ENCODE measurements around the gene ARHGAP26.

The ARHGAP26 gene

DNA sequence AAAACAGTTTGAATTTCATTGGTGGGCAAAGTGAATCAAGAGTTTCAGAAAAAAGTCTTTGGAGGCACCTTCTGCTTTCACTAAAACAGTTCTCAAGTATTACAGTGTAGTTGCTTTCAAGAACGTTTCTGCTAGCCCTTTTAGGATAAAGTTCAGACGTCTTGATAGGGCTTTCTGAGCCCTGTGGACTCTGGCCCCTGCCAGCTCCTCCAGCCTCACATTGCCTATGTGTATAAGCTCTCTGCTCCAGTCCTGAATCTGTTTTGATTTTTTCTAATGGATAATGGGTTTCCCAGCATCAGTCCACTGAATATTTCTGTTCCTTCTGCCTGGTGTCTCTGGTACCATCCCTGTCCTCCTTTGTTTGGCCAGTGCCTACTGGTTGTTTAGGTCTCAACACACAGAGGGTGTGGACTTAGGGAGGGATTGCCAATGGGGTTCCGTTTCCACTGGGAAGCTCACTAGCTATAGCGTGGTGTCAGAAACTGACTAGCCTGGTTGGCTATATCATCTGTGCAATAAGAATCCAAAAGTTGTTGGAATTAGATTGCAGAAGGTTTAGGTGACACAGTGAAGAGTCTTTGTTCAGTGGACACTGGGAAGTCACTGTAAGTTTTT is 26.4 kb downstream of the ARHGAP26 start:
- TF ChIP-seq, protein P1, sequence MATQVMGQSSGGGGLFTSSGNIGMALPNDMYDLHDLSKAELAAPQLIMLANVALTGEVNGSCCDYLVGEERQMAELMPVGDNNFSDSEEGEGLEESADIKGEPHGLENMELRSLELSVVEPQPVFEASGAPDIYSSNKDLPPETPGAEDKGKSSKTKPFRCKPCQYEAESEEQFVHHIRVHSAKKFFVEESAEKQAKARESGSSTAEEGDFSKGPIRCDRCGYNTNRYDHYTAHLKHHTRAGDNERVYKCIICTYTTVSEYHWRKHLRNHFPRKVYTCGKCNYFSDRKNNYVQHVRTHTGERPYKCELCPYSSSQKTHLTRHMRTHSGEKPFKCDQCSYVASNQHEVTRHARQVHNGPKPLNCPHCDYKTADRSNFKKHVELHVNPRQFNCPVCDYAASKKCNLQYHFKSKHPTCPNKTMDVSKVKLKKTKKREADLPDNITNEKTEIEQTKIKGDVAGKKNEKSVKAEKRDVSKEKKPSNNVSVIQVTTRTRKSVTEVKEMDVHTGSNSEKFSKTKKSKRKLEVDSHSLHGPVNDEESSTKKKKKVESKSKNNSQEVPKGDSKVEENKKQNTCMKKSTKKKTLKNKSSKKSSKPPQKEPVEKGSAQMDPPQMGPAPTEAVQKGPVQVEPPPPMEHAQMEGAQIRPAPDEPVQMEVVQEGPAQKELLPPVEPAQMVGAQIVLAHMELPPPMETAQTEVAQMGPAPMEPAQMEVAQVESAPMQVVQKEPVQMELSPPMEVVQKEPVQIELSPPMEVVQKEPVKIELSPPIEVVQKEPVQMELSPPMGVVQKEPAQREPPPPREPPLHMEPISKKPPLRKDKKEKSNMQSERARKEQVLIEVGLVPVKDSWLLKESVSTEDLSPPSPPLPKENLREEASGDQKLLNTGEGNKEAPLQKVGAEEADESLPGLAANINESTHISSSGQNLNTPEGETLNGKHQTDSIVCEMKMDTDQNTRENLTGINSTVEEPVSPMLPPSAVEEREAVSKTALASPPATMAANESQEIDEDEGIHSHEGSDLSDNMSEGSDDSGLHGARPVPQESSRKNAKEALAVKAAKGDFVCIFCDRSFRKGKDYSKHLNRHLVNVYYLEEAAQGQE (IDR thresholded peaks at IDR 0.05; ENCODE audit: insufficient read depth in 1 of 2, low read depth in 2 of 2, low read length in 2 of 2), result no peak
- no peak for TF ChIP-seq SIN3A (IDR thresholded peaks at IDR 0.05; ENCODE audit: borderline replicate concordance, insufficient read depth, low read length)
- no peak for TF ChIP-seq FOXP2 (optimal IDR thresholded peaks at IDR 0.05; ENCODE audit: borderline replicate concordance, extremely low read depth, extremely low read length, insufficient read depth)
- no peak for TF ChIP-seq TAF1 (IDR thresholded peaks at IDR 0.05; ENCODE audit: borderline replicate concordance, insufficient read depth, low read length)
- TF ChIP-seq POLR2AphosphoS5 (IDR thresholded peaks at IDR 0.05; ENCODE audit: low read depth, low read length), result no peak

- TF ChIP-seq SIN3A (IDR thresholded peaks at IDR 0.05; ENCODE audit: borderline replicate concordance, insufficient read depth, low read length), result no peak
- TF ChIP-seq FOXP2 (optimal IDR thresholded peaks at IDR 0.05; ENCODE audit: borderline replicate concordance, extremely low read depth, extremely low read length, insufficient read depth), result no peak
- TF ChIP-seq, protein P1 (IDR thresholded peaks at IDR 0.05; ENCODE audit: insufficient read depth in 1 of 2, low read depth in 2 of 2, low read length in 2 of 2), result no peak
- no peak for TF ChIP-seq POLR2AphosphoS5 (IDR thresholded peaks at IDR 0.05; ENCODE audit: low read depth, low read length)
- no peak for TF ChIP-seq TAF1 (IDR thresholded peaks at IDR 0.05; ENCODE audit: borderline replicate concordance, insufficient read depth, low read length)
Measured at GRCh38 chr5:142797420-142797819, 27.2 kb downstream of the ARHGAP26 start.

GRCh38 chr5:142798099-142798770 is 28.1 kb downstream of the ARHGAP26 start:
- TF ChIP-seq, protein P1 (IDR thresholded peaks at IDR 0.05; ENCODE audit: insufficient read depth in 1 of 2, low read depth in 2 of 2, low read length in 2 of 2), result no peak
- TF ChIP-seq TAF1 (IDR thresholded peaks at IDR 0.05; ENCODE audit: borderline replicate concordance, insufficient read depth, low read length) (no peak), POLR2AphosphoS5 (IDR thresholded peaks at IDR 0.05; ENCODE audit: low read depth, low read length) (no peak), SIN3A (IDR thresholded peaks at IDR 0.05; ENCODE audit: borderline replicate concordance, insufficient read depth, low read length) (no peak), FOXP2 (optimal IDR thresholded peaks at IDR 0.05; ENCODE audit: borderline replicate concordance, extremely low read depth, extremely low read length, insufficient read depth) (no peak)

DNA sequence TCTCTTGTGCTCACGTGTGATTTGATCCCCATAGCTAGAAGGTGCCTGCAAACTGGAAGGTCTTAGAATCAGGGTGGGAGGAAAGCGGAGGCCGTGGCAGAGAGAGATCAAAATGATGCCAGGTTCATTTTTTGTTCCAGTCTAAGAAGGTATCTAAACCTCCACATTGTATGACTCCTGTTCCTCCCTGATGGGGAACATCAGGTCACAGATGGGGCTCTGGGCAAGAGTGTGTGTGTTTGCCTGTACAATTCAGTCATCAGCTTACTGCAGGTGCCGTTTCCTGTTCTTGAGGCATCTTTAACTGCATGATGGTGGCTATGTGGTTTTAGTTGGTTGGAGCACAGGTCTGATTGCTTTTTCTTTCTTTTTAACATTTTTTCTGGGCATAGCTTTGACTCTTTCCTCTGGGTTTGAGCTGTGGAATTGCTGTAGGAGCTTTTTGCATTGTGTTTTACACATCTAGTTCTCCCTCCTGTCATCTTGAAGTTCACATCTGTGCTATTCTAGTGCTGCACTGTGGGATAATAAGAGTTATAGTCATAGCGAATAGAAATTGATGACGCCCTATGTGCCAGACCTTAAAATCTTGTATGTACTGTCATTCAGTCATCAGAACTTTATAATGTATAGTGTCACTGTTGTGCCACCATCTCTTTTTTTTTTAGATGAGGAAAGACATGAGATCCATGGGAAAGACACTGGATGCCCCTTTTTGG is 30.8 kb downstream of the ARHGAP26 start:
- TF ChIP-seq FOXP2 (optimal IDR thresholded peaks at IDR 0.05; ENCODE audit: borderline replicate concordance, extremely low read depth, extremely low read length, insufficient read depth) (no peak), TAF1 (IDR thresholded peaks at IDR 0.05; ENCODE audit: borderline replicate concordance, insufficient read depth, low read length) (no peak), POLR2AphosphoS5 (IDR thresholded peaks at IDR 0.05; ENCODE audit: low read depth, low read length) (no peak), SIN3A (IDR thresholded peaks at IDR 0.05; ENCODE audit: borderline replicate concordance, insufficient read depth, low read length) (no peak)
- TF ChIP-seq, protein P1 (IDR thresholded peaks at IDR 0.05; ENCODE audit: insufficient read depth in 1 of 2, low read depth in 2 of 2, low read length in 2 of 2), result no peak

Data from PFSK-1 (cell line).